Lower leg skin (tissue), 3 donors: ENCODE measurements around the gene DHRS7B.

Experiments
- CTCF ChIP-seq, 3 donors: fragments of 450-650 bp; IDR thresholded peaks; one replicate each; pipeline ENCODE4 v1.5.1; 2016; ENCODE audit warnings: antibody characterized with exemption in 3 of 3, mild to moderate bottlenecking in 3 of 3, moderate library complexity in 2 of 3
- POLR2A ChIP-seq, 2 donors: fragments of 450-650 bp; IDR thresholded peaks; one replicate each; pipeline ENCODE4 v1.6.1; 2016 to 2017; ENCODE audit warnings: antibody characterized with exemption in 2 of 2, mild to moderate bottlenecking in 1 of 2, moderate library complexity in 1 of 2

- no peak for TF ChIP-seq POLR2A (IDR thresholded peaks at IDR 0.05)
- no peak for TF ChIP-seq CTCF (IDR thresholded peaks at IDR 0.05)
These were observed 16.9 kb downstream of the DHRS7B start for GRCh38 chr17:21143695-21144094.
